ENCODE data around the gene UGT1A5. TPM values are rescaled to one million over a fixed set of nuclear protein-coding genes. Genes with fewer than 3 reads are reported as not detected.

The UGT1A5 gene
- total RNA-seq, 1 experiment from 2014 or later, result 7.1 TPM

DNA sequence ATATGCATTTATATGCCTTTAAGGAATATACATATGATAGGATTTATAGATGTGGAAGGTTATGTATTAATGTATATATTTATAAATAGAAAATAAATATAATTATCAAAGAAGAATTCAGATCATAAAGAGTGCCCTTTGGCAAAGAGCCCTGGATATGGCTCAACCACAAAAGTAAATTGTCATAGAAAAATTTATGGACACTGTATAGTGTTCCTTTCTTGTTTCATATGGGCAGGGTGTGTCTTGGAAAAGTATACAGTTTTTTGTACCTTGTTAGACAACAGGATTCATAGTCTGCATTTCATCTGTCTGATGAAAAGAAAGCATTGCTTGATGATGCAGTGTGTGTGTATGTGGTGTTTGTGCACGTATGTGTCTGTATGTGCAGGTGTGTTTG, 28.1 kb upstream of the UGT1A5 start:
- no peaks in the 10 kb centered on the region for H3K27me3 Mint-ChIP-seq (ENCODE audit: unreplicated experiment)
- BruUV-seq (replicated peaks), result no TSS peak
- intact Hi-C loops (cut with micrococcal nuclease; ENCODE audit: unreplicated experiment), result no loop called here
- no peaks in the 10 kb centered on the region for H3K9me3 Mint-ChIP-seq (ENCODE audit: low read depth, unreplicated experiment)
- H3K4me3 Mint-ChIP-seq (ENCODE audit: low read depth, unreplicated experiment), result no peak overlapping the region
- H3K36me3 Mint-ChIP-seq (ENCODE audit: insufficient read depth, unreplicated experiment), result no peaks in the 10 kb centered on the region
- H3K27ac Mint-ChIP-seq (ENCODE audit: unreplicated experiment), result no peak overlapping the region
- CTCF ChIA-PET, result no interaction called here
- H3K4me1 Mint-ChIP-seq (ENCODE audit: low read depth, unreplicated experiment), result peaks cover 32% of the 10 kb centered on the region
- TF ChIP-seq, protein P1, sequence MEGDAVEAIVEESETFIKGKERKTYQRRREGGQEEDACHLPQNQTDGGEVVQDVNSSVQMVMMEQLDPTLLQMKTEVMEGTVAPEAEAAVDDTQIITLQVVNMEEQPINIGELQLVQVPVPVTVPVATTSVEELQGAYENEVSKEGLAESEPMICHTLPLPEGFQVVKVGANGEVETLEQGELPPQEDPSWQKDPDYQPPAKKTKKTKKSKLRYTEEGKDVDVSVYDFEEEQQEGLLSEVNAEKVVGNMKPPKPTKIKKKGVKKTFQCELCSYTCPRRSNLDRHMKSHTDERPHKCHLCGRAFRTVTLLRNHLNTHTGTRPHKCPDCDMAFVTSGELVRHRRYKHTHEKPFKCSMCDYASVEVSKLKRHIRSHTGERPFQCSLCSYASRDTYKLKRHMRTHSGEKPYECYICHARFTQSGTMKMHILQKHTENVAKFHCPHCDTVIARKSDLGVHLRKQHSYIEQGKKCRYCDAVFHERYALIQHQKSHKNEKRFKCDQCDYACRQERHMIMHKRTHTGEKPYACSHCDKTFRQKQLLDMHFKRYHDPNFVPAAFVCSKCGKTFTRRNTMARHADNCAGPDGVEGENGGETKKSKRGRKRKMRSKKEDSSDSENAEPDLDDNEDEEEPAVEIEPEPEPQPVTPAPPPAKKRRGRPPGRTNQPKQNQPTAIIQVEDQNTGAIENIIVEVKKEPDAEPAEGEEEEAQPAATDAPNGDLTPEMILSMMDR (IDR thresholded peaks at IDR 0.05; ENCODE audit: unreplicated experiment), result no peak
- DNase-seq, result no peak

DNA sequence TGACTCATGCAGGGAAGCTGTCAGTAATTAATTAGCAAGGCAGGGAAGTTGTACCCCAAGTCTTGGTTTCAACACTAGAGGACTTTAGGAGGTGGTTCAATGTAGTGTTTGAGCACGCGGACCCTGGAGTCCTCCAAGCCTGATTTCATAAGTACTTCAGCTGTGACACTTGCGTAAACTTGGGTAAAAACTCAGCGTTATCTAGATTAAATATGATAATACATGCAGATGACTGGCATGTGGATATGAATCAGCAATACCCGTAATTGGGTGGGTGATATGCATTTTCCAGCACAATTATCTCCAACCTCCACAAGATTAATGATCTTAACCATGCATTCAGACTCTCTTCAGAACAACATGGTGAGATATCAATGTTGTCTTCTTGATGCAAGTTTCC, 25.8 kb upstream of the UGT1A5 start:
- peaks cover 17% of the 10 kb centered on the region for H3K36me3 Mint-ChIP-seq (ENCODE audit: insufficient read depth, unreplicated experiment)
- no peaks in the 10 kb centered on the region for H3K27me3 Mint-ChIP-seq (ENCODE audit: unreplicated experiment)
- DNase-seq, result no peak
- intact Hi-C loops (cut with micrococcal nuclease; ENCODE audit: unreplicated experiment), result no loop called here
- CTCF ChIA-PET, result interaction anchor here (0.6 kb wide), 1 partner anchor 627 kb away, joined by 6 read pairs; no protein-coding TSS in a partner anchor
- BruUV-seq (replicated peaks), result no TSS peak
- no peak overlapping the region for H3K27ac Mint-ChIP-seq (ENCODE audit: unreplicated experiment)
- no peaks in the 10 kb centered on the region for H3K9me3 Mint-ChIP-seq (ENCODE audit: low read depth, unreplicated experiment)
- TF ChIP-seq, protein P1 (IDR thresholded peaks at IDR 0.05; ENCODE audit: unreplicated experiment), result no peak
- H3K4me3 Mint-ChIP-seq (ENCODE audit: low read depth, unreplicated experiment), result no peak overlapping the region
- H3K4me1 Mint-ChIP-seq (ENCODE audit: low read depth, unreplicated experiment), result peaks cover 53% of the 10 kb centered on the region

DNA sequence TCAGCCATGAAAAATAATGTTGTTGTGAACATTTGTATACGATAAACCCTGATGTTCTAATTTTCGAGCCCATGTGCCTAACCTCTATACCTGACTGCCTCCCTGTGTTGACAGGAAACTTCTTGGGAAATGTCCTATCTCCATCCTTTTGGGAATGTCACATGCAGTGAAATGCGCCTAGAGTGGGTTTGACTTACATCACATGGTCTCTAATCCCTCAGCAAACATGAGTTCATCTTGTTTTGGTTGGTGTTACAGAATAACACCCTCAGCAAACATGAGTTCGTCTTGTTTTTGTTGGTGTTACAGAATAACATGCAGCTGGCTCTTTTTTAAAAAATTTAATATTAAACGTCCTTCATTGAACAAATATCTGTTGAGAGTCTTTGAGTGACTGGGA, 24.4 kb upstream of the UGT1A5 start:
- CTCF ChIA-PET, result no interaction called here
- H3K36me3 Mint-ChIP-seq (ENCODE audit: insufficient read depth, unreplicated experiment), result peaks cover 29% of the 10 kb centered on the region
- TF ChIP-seq, protein P1 (IDR thresholded peaks at IDR 0.05; ENCODE audit: unreplicated experiment), result no peak
- intact Hi-C loops (cut with micrococcal nuclease; ENCODE audit: unreplicated experiment), result no loop called here
- H3K27me3 Mint-ChIP-seq (ENCODE audit: unreplicated experiment), result no peaks in the 10 kb centered on the region
- no peak overlapping the region for H3K4me3 Mint-ChIP-seq (ENCODE audit: low read depth, unreplicated experiment)
- DNase-seq, result no peak
- BruUV-seq (replicated peaks), result no TSS peak
- H3K9me3 Mint-ChIP-seq (ENCODE audit: low read depth, unreplicated experiment), result no peaks in the 10 kb centered on the region
- peak overlapping the region; percentile 65 for H3K27ac Mint-ChIP-seq (ENCODE audit: unreplicated experiment)
- peaks cover 56% of the 10 kb centered on the region for H3K4me1 Mint-ChIP-seq (ENCODE audit: low read depth, unreplicated experiment)

DNA sequence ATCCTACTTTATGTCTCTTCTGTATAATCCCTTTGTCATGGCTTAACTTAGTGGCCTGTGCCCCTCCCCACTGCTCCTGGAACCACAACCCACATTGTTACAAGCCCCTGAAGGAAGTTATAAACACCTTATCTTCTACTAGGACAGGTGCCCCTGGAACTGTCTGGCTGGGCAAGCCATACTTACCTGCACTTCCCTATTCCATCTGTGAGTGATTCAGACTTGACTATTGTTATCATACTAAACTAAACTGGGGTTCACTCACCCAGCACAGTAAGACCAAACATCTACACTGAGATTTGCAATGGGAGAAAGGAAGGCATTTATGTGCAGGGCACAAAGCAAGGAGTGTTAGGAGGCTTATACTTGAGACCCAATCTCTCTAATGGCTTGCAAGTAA, 23.7 kb upstream of the UGT1A5 start:
- BruUV-seq (replicated peaks), result no TSS peak
- Mint-ChIP-seq H3K4me1 (ENCODE audit: low read depth, unreplicated experiment) (peaks cover 63% of the 10 kb centered on the region), H3K36me3 (ENCODE audit: insufficient read depth, unreplicated experiment) (peaks cover 36% of the 10 kb centered on the region), H3K9me3 (ENCODE audit: low read depth, unreplicated experiment) (no peaks in the 10 kb centered on the region), H3K27me3 (ENCODE audit: unreplicated experiment) (no peaks in the 10 kb centered on the region), H3K4me3 (ENCODE audit: low read depth, unreplicated experiment) (peak overlapping the region; percentile 81), H3K27ac (ENCODE audit: unreplicated experiment) (peak overlapping the region; percentile 65)
- TF ChIP-seq, protein P1 (IDR thresholded peaks at IDR 0.05; ENCODE audit: unreplicated experiment), result no peak
- peak; percentile 8 for DNase-seq
- CTCF ChIA-PET, result interaction anchor here (1.5 kb wide), 1 partner anchor 17 kb away, joined by 4 read pairs; no protein-coding TSS in a partner anchor
- intact Hi-C loops (cut with micrococcal nuclease; ENCODE audit: unreplicated experiment), result no loop called here
